ENCODE data around the gene SPAG7. TPM values are rescaled to one million over a fixed set of nuclear protein-coding genes. Genes with fewer than 3 reads are reported as not detected.

SPAG7 gene, protein sequence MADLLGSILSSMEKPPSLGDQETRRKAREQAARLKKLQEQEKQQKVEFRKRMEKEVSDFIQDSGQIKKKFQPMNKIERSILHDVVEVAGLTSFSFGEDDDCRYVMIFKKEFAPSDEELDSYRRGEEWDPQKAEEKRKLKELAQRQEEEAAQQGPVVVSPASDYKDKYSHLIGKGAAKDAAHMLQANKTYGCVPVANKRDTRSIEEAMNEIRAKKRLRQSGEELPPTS
- total RNA-seq = 100 to 1,000 TPM in 9 of 10 donors, 10 to 100 TPM in 1; 95.5 to 189 (median 135) TPM
- 100 to 1,000 TPM; 134 to 157 TPM for polyA plus RNA-seq
- long read RNA-seq, donor 1, transcript SPAG7-201 (7 exons, 1,058 nt) = major isoform, 51 of 67 reads
- long read RNA-seq, donor 1, partial matches to known transcripts = 0 of 67 reads
- long read RNA-seq, donor 1, other reads (novel, unspliced or antisense) = 12 of 67 reads
- long read RNA-seq, donor 2, transcript SPAG7-201 (7 exons, 1,058 nt) = major isoform, 62 of 81 reads
- long read RNA-seq, donor 2, partial matches to known transcripts = 0 of 81 reads
- long read RNA-seq, donor 2, other reads (novel, unspliced or antisense) = 14 of 81 reads
- long read RNA-seq, donor 3, transcript SPAG7-201 (7 exons, 1,058 nt) = major isoform, 53 of 71 reads
- long read RNA-seq, donor 3, partial matches to known transcripts = 1 of 71 reads
- long read RNA-seq, donor 3, other reads (novel, unspliced or antisense) = 12 of 71 reads

DNA sequence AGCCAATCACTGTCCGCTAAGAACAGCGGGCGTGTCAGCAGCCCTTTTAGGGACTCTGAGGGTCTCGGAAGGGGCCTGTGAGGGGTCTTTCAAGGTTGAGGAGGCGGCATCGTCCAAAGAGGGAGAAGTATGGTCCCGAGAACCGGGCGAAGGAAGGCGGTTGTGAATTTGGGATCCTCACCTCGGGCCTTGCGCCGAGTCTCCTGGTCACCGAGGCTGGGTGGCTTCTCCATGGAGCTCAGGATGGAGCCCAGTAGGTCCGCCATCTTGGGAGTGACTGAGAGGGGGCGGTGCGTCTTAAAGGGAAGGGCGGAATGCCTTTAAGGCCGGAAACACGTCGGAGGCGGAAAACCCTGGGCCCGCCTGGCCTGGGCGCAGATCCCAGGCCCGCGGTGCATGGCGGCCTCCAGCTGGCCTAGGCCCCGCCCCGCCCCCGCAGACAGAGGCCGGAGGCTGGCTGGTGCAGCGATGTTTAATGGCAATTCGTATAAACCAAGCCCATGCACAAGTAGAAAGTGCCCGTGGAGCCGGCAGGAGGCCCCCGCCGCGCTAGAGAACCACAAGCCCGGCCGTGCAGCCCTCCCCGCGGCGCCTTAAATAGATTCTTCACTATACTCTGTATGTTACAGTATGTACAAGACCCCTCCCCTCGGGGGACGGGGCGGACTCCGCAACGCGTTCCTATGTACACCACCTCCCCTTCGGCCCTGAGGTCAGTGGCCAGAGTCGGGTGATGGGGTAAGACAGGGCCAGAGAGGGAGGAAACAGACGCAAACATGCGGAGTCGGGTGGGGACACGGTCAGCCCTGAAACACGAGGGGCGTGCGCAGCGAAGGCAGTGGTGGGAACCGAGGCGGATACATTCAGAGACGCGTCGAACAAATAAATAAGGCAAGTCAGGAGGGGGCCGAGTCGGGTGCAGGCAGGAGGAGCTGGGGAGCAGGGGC, at the start of gene SPAG7:
TSS of gene SPAG7 (minus strand) at position 279 of the 947 bp plus-strand sequence. CDS start at position 266, 13 bp downstream.
- 1 to 2% methylated on average over 66 of the region's 66 CpGs for WGBS, 2 donors
- peak; percentile 78 to 91 (median 86) for ATAC-seq
- Histone ChIP-seq H3K4me3 (peak within 1 kb of the TSS; percentile 53 to 82 (median 72)), H3K36me3 (peaks cover 0 to 56% (median 15%) of the 10 kb centered on the region in 9 donors), H3K27me3 (no peaks in the 10 kb centered on the region), H3K9me3 (no peaks in the 10 kb centered on the region), H3K27ac (peak within 1 kb of the TSS; percentile 89 to 97 (median 96)), H3K4me1 (peaks cover 11 to 50% (median 41%) of the 10 kb centered on the region in 9 donors)
- TF ChIP-seq, protein P1, sequence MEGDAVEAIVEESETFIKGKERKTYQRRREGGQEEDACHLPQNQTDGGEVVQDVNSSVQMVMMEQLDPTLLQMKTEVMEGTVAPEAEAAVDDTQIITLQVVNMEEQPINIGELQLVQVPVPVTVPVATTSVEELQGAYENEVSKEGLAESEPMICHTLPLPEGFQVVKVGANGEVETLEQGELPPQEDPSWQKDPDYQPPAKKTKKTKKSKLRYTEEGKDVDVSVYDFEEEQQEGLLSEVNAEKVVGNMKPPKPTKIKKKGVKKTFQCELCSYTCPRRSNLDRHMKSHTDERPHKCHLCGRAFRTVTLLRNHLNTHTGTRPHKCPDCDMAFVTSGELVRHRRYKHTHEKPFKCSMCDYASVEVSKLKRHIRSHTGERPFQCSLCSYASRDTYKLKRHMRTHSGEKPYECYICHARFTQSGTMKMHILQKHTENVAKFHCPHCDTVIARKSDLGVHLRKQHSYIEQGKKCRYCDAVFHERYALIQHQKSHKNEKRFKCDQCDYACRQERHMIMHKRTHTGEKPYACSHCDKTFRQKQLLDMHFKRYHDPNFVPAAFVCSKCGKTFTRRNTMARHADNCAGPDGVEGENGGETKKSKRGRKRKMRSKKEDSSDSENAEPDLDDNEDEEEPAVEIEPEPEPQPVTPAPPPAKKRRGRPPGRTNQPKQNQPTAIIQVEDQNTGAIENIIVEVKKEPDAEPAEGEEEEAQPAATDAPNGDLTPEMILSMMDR (IDR thresholded peaks at IDR 0.05) = peak in 3 of 9 donors; percentile 16 to 41 (median 29)
- intact Hi-C loops (cut with DNase I) = loop anchor here in 7 of 10 donors (1.0 to 5.0 kb wide), 9 partner anchors 18 to 61 kb away; partner anchors contain the start of genes PFN1 (in 2 of the 7), CAMTA2 (in 1 of the 7), INCA1 (in 1 of the 7) and KIF1C (in 1 of the 7)
- peak; percentile 92 to 94 for DNase-seq

DNA sequence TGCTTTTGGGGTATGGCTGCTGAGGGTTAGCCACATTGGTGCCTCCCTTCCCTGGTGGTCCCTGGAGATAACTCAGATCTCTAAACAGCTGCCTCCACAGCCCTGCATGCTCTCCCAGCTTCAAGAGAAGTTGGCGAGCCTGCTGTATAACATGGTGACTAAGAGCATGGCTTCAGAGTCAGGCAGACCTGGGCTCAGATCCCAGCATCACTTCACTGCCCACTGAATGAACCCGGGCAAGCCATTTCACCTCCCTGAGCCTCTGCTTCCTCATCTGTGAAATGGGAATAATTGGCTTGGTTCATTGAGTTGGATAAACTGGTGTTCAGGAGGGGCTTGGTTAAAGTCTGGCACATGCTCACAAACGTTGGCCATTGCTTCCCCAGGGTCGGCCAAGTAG, 46.7 kb upstream of the SPAG7 start:
- Histone ChIP-seq H3K27ac (no peak overlapping the region), H3K4me3 (no peak overlapping the region), H3K9me3 (no peaks in the 10 kb centered on the region), H3K36me3 (peaks cover 5 to 100% (median 67%) of the 10 kb centered on the region in 9 donors), H3K27me3 (no peaks in the 10 kb centered on the region), H3K4me1 (peaks cover 0 to 6% (median 0%) of the 10 kb centered on the region in 9 donors)
- intact Hi-C loops (cut with DNase I) = no loop called here
- WGBS, 2 donors = 83 to 84% methylated on average over 4 of the region's 4 CpGs
- DNase-seq (no peak), ATAC-seq (peak in 1 of 8 donors; percentile 7)
- TF ChIP-seq, protein P1 (IDR thresholded peaks at IDR 0.05) = no peak

- intact Hi-C loops (cut with DNase I) = no loop called here
These were observed 44.3 kb upstream of the SPAG7 start for GRCh38 chr17:5011928-5012327.

More at GRCh38 chr17:5011928-5012327, 44.3 kb upstream of the SPAG7 start:
- ATAC-seq (peak in 1 of 8 donors; percentile 9), DNase-seq (no peak)
- Histone ChIP-seq H3K4me3 (no peak overlapping the region), H3K27me3 (no peaks in the 10 kb centered on the region), H3K36me3 (peaks cover 5 to 100% (median 68%) of the 10 kb centered on the region in 9 donors), H3K4me1 (peaks cover 0 to 6% (median 0%) of the 10 kb centered on the region in 9 donors), H3K27ac (no peak overlapping the region), H3K9me3 (no peaks in the 10 kb centered on the region)
- 76 to 80% methylated on average over 6 of the region's 6 CpGs for WGBS, 2 donors
- TF ChIP-seq, protein P1 (IDR thresholded peaks at IDR 0.05) = no peak
